ENCODE measurements around the gene WDR7.

The WDR7 gene

DNA sequence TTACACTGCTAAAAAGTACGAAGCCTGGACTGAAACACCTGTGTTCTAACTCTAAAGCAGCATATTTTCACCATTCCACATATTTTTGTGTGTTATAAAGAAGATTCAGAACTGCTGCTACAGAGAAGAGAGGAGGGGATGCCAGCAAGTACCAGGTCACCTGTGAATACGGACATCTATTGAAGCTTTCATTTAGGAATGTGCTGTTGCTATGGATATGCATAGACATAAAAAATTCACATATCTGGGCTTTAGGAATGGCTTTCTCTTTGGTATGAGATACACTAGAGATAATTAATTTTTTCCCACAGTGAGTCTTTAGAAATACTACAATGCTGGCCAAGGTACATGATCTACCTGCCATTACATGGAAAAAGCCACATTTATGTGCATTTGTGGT lies 238.5 kb downstream of the WDR7 start:
- H3K4me3 ChIP-seq (ENCODE audit: low read depth, low read length) = no peak overlapping the region
- in situ Hi-C loops (cut with HindIII; ENCODE audit: low sequenced_read_pairs) = no loop called here
- TF ChIP-seq, protein P1, sequence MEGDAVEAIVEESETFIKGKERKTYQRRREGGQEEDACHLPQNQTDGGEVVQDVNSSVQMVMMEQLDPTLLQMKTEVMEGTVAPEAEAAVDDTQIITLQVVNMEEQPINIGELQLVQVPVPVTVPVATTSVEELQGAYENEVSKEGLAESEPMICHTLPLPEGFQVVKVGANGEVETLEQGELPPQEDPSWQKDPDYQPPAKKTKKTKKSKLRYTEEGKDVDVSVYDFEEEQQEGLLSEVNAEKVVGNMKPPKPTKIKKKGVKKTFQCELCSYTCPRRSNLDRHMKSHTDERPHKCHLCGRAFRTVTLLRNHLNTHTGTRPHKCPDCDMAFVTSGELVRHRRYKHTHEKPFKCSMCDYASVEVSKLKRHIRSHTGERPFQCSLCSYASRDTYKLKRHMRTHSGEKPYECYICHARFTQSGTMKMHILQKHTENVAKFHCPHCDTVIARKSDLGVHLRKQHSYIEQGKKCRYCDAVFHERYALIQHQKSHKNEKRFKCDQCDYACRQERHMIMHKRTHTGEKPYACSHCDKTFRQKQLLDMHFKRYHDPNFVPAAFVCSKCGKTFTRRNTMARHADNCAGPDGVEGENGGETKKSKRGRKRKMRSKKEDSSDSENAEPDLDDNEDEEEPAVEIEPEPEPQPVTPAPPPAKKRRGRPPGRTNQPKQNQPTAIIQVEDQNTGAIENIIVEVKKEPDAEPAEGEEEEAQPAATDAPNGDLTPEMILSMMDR (IDR thresholded peaks at IDR 0.05; ENCODE audit: low read depth, low read length) = no peak
- peak; percentile 16 for DNase-seq (ENCODE audit: low read depth, low spot score)

- DNase-seq (ENCODE audit: low read depth, low spot score) = peak; percentile 94
- in situ Hi-C loops (cut with HindIII; ENCODE audit: low sequenced_read_pairs) = no loop called here
- TF ChIP-seq, protein P1 (IDR thresholded peaks at IDR 0.05; ENCODE audit: low read depth, low read length) = no peak
- no peak overlapping the region for H3K4me3 ChIP-seq (ENCODE audit: low read depth, low read length)
These were observed 239.5 kb downstream of the WDR7 start for GRCh38 chr18:56890632-56891031.

- no peak for DNase-seq (ENCODE audit: low read depth, low spot score)
- H3K4me3 ChIP-seq (ENCODE audit: low read depth, low read length) = no peak overlapping the region
- TF ChIP-seq, protein P1 (IDR thresholded peaks at IDR 0.05; ENCODE audit: low read depth, low read length) = no peak
- in situ Hi-C loops (cut with HindIII; ENCODE audit: low sequenced_read_pairs) = no loop called here
These were observed 240.0 kb downstream of the WDR7 start for GRCh38 chr18:56891116-56891515.

- in situ Hi-C loops (cut with HindIII; ENCODE audit: low sequenced_read_pairs) = no loop called here
- TF ChIP-seq, protein P1 (IDR thresholded peaks at IDR 0.05; ENCODE audit: low read depth, low read length) = no peak
- H3K4me3 ChIP-seq (ENCODE audit: low read depth, low read length) = no peak overlapping the region
- DNase-seq (ENCODE audit: low read depth, low spot score) = no peak
These were observed 240.7 kb downstream of the WDR7 start for GRCh38 chr18:56891870-56892269.

GRCh38 chr18:56897122-56897521 lies 246.0 kb downstream of the WDR7 start:
- in situ Hi-C loops (cut with HindIII; ENCODE audit: low sequenced_read_pairs) = no loop called here
- no peak overlapping the region for H3K4me3 ChIP-seq (ENCODE audit: low read depth, low read length)
- TF ChIP-seq, protein P1 (IDR thresholded peaks at IDR 0.05; ENCODE audit: low read depth, low read length) = no peak
- no peak for DNase-seq (ENCODE audit: low read depth, low spot score)

GRCh38 chr18:56899660-56900059 lies 248.5 kb downstream of the WDR7 start:
- TF ChIP-seq, protein P1 (IDR thresholded peaks at IDR 0.05; ENCODE audit: low read depth, low read length) = no peak
- no peak for DNase-seq (ENCODE audit: low read depth, low spot score)
- no peak overlapping the region for H3K4me3 ChIP-seq (ENCODE audit: low read depth, low read length)
- in situ Hi-C loops (cut with HindIII; ENCODE audit: low sequenced_read_pairs) = no loop called here

Data from astrocyte of the spinal cord (primary cell).